ENCODE results near the gene ADAM29.

DNA sequence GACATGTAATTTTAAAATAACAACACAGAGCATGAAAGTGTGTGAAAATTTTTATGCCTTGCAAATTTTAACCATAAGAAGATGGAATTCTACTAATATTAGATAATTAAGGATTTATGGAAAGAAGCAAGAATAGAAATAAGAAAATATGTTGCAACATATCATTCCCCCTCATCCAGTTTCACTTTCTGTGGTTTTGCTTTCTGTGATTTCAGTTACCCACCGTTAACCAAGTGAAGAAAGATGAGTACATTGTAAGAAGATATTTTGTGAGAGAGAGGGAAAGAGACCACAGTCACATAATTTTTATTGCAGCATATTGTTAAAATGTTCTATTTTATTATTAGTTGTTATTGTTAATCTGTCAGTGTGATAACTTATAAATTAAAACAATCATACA lies 77.9 kb downstream of the ADAM29 start:
- TF ChIP-seq, protein P1, sequence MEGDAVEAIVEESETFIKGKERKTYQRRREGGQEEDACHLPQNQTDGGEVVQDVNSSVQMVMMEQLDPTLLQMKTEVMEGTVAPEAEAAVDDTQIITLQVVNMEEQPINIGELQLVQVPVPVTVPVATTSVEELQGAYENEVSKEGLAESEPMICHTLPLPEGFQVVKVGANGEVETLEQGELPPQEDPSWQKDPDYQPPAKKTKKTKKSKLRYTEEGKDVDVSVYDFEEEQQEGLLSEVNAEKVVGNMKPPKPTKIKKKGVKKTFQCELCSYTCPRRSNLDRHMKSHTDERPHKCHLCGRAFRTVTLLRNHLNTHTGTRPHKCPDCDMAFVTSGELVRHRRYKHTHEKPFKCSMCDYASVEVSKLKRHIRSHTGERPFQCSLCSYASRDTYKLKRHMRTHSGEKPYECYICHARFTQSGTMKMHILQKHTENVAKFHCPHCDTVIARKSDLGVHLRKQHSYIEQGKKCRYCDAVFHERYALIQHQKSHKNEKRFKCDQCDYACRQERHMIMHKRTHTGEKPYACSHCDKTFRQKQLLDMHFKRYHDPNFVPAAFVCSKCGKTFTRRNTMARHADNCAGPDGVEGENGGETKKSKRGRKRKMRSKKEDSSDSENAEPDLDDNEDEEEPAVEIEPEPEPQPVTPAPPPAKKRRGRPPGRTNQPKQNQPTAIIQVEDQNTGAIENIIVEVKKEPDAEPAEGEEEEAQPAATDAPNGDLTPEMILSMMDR (conservative IDR thresholded peaks at IDR 0.05) = no peak
- TF ChIP-seq EZH2 (IDR thresholded peaks at IDR 0.05; ENCODE audit: low read depth) = no peak

All from PC-9 (cell line).